ENCODE results near the gene MVB12B.

Gene MVB12B

DNA sequence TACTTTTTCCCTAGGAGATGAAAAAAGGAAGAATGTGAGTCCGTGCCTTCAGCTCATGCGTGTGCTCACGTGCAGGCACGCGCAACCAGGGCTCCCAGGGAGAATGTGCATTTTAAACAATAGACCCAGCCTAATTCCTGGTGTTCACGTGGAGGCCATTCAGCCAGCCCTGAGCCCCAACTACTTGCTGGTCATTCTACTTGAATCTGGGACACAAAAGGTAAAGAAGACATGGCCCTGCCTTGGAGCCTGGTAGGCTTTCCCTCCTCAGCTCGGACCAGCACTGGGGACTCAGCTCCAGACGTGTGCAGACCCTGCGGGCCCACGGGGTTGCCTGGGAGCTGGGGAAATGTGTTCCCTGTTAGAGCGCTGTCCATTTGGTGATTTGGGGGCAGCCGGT, 125.5 kb downstream of the MVB12B start:
- TF ChIP-seq SIN3A (IDR thresholded peaks at IDR 0.05; ENCODE audit: borderline replicate concordance, insufficient read depth, low read length) (no peak), TAF1 (IDR thresholded peaks at IDR 0.05; ENCODE audit: borderline replicate concordance, insufficient read depth, low read length) (no peak), FOXP2 (optimal IDR thresholded peaks at IDR 0.05; ENCODE audit: borderline replicate concordance, extremely low read depth, extremely low read length, insufficient read depth) (no peak), POLR2AphosphoS5 (IDR thresholded peaks at IDR 0.05; ENCODE audit: low read depth, low read length) (no peak)
- TF ChIP-seq, protein P1, sequence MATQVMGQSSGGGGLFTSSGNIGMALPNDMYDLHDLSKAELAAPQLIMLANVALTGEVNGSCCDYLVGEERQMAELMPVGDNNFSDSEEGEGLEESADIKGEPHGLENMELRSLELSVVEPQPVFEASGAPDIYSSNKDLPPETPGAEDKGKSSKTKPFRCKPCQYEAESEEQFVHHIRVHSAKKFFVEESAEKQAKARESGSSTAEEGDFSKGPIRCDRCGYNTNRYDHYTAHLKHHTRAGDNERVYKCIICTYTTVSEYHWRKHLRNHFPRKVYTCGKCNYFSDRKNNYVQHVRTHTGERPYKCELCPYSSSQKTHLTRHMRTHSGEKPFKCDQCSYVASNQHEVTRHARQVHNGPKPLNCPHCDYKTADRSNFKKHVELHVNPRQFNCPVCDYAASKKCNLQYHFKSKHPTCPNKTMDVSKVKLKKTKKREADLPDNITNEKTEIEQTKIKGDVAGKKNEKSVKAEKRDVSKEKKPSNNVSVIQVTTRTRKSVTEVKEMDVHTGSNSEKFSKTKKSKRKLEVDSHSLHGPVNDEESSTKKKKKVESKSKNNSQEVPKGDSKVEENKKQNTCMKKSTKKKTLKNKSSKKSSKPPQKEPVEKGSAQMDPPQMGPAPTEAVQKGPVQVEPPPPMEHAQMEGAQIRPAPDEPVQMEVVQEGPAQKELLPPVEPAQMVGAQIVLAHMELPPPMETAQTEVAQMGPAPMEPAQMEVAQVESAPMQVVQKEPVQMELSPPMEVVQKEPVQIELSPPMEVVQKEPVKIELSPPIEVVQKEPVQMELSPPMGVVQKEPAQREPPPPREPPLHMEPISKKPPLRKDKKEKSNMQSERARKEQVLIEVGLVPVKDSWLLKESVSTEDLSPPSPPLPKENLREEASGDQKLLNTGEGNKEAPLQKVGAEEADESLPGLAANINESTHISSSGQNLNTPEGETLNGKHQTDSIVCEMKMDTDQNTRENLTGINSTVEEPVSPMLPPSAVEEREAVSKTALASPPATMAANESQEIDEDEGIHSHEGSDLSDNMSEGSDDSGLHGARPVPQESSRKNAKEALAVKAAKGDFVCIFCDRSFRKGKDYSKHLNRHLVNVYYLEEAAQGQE (IDR thresholded peaks at IDR 0.05; ENCODE audit: insufficient read depth in 1 of 2, low read depth in 2 of 2, low read length in 2 of 2) = no peak

DNA sequence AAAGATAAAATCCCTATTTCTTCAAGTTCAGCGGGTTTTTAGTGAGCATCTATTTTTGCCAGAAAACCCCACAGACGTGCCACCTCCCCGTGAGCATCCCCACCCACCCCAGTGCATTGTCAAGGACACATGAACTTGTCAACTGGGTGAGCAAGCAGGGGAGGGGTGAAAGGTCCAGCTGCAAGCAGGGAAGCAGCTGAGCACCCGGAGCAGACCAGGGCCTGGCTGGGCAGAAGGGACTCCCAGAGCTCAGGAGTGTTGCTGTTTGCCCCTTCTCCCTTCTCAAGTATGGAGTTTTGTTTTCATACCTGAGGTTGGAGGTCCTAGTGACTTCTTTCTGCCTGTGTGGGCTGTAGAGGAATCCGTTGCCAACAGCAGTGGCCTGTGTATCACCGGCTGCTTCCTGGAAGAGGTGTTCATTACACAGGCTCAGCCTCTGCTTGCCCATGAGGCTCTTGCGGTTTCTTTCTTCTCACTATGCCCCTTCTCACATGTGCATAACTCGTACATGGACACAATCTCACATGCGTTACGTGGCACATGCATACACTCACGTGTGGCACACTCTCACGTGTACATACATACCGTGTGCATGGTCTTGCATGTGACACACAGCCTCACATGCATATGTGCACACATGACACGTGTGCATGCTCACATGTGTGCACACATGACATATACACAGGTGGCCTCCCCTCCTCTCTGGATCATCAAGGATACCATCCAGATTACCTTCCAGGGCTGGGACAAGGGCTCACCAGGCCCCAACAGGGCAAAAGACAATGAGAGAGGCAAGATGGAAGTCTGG, 126.7 kb downstream of the MVB12B start:
- TF ChIP-seq POLR2AphosphoS5 (IDR thresholded peaks at IDR 0.05; ENCODE audit: low read depth, low read length) (no peak), SIN3A (IDR thresholded peaks at IDR 0.05; ENCODE audit: borderline replicate concordance, insufficient read depth, low read length) (no peak), TAF1 (IDR thresholded peaks at IDR 0.05; ENCODE audit: borderline replicate concordance, insufficient read depth, low read length) (no peak), FOXP2 (optimal IDR thresholded peaks at IDR 0.05; ENCODE audit: borderline replicate concordance, extremely low read depth, extremely low read length, insufficient read depth) (no peak)
- TF ChIP-seq, protein P1 (IDR thresholded peaks at IDR 0.05; ENCODE audit: insufficient read depth in 1 of 2, low read depth in 2 of 2, low read length in 2 of 2) = no peak

DNA sequence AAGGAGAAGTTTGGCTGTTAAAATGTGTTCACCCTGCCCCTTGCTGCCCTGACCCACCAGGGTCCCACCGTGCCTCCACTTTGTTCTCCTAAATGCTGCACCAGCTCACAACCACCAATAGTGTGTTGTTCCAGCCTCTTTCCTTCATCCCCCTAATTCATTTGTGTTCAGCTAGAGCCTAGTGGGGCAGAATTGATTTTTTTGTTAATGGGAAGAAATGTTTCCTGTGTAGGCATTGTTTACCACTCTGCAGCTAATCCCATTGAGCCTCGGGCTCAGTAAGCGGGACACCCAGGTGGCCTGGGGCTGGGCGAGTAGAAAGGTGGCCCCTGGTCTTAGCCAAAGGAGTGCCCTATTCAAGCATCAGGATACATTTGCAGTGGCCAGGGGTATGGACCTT, 127.6 kb downstream of the MVB12B start:
- TF ChIP-seq POLR2AphosphoS5 (IDR thresholded peaks at IDR 0.05; ENCODE audit: low read depth, low read length) (no peak), TAF1 (IDR thresholded peaks at IDR 0.05; ENCODE audit: borderline replicate concordance, insufficient read depth, low read length) (no peak), FOXP2 (optimal IDR thresholded peaks at IDR 0.05; ENCODE audit: borderline replicate concordance, extremely low read depth, extremely low read length, insufficient read depth) (no peak), SIN3A (IDR thresholded peaks at IDR 0.05; ENCODE audit: borderline replicate concordance, insufficient read depth, low read length) (no peak)
- TF ChIP-seq, protein P1 (IDR thresholded peaks at IDR 0.05; ENCODE audit: insufficient read depth in 1 of 2, low read depth in 2 of 2, low read length in 2 of 2) = no peak

DNA sequence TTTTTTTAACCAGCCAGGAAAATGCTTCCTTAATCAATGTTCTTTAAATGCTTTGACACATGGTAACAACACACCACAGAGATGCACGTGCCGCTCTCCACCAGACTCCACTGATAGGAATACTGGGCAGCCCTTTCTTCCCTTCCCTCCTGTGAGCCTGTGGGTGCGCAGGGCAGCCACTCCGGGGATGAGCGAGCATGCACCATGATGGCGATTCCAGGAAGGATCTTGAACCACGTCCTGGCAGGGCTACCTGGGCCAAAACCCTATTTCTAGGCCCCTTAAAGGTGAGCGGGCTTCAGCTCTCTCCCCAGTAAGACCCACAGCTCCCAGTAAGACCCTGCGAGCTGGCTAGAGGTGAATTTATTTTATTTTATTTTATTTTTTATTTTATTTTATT, 128.2 kb downstream of the MVB12B start:
- no peak for TF ChIP-seq FOXP2 (optimal IDR thresholded peaks at IDR 0.05; ENCODE audit: borderline replicate concordance, extremely low read depth, extremely low read length, insufficient read depth)
- TF ChIP-seq TAF1 (IDR thresholded peaks at IDR 0.05; ENCODE audit: borderline replicate concordance, insufficient read depth, low read length) = no peak
- TF ChIP-seq, protein P1 (IDR thresholded peaks at IDR 0.05; ENCODE audit: insufficient read depth in 1 of 2, low read depth in 2 of 2, low read length in 2 of 2) = no peak
- no peak for TF ChIP-seq POLR2AphosphoS5 (IDR thresholded peaks at IDR 0.05; ENCODE audit: low read depth, low read length)
- no peak for TF ChIP-seq SIN3A (IDR thresholded peaks at IDR 0.05; ENCODE audit: borderline replicate concordance, insufficient read depth, low read length)

Data from PFSK-1 (cell line).